ENCODE data around the gene SOX6.

Gene SOX6

GRCh38 chr11:15991215-15991614, 365.1 kb downstream of the SOX6 start:
- no peaks in the 10 kb centered on the region for H3K36me3 ChIP-seq (ENCODE audit: insufficient read depth)
- no peak overlapping the region for H3K4me2 ChIP-seq
- H3K4me1 ChIP-seq (ENCODE audit: low read depth, poor library complexity, severe bottlenecking) = no peaks in the 10 kb centered on the region
- no peaks in the 10 kb centered on the region for H3K79me2 ChIP-seq (ENCODE audit: insufficient read depth, low read depth)
- H3K27me3 ChIP-seq (ENCODE audit: insufficient read depth, low read depth) = no peaks in the 10 kb centered on the region
- no peak overlapping the region for H3K9ac ChIP-seq
- no peak overlapping the region for H2AFZ ChIP-seq (ENCODE audit: low read depth)
- TF ChIP-seq CTCF (conservative IDR thresholded peaks at IDR 0.05; ENCODE audit: low read depth, low read length) = no peak
- no peak overlapping the region for H3K4me3 ChIP-seq (IDR thresholded peaks at IDR 0.05; ENCODE audit: insufficient read depth, low read depth, low read length)
- H3K27ac ChIP-seq = no peak overlapping the region
- H4K20me1 ChIP-seq (ENCODE audit: insufficient read depth) = no peaks in the 10 kb centered on the region

GRCh38 chr11:15989685-15990084, 366.7 kb downstream of the SOX6 start:
- Histone ChIP-seq H3K4me1 (ENCODE audit: low read depth, poor library complexity, severe bottlenecking) (no peaks in the 10 kb centered on the region), H3K4me3 (IDR thresholded peaks at IDR 0.05; ENCODE audit: insufficient read depth, low read depth, low read length) (no peak overlapping the region), H3K79me2 (ENCODE audit: insufficient read depth, low read depth) (no peaks in the 10 kb centered on the region), H3K27me3 (ENCODE audit: insufficient read depth, low read depth) (no peaks in the 10 kb centered on the region), H3K9ac (no peak overlapping the region), H2AFZ (ENCODE audit: low read depth) (no peak overlapping the region), H3K4me2 (no peak overlapping the region), H3K36me3 (ENCODE audit: insufficient read depth) (no peaks in the 10 kb centered on the region), H4K20me1 (ENCODE audit: insufficient read depth) (no peaks in the 10 kb centered on the region), H3K27ac (no peak overlapping the region)
- no peak for TF ChIP-seq CTCF (conservative IDR thresholded peaks at IDR 0.05; ENCODE audit: low read depth, low read length)

GRCh38 chr11:15988693-15989231, 367.6 kb downstream of the SOX6 start:
- H3K79me2 ChIP-seq (ENCODE audit: insufficient read depth, low read depth) = no peaks in the 10 kb centered on the region
- no peaks in the 10 kb centered on the region for H4K20me1 ChIP-seq (ENCODE audit: insufficient read depth)
- H3K27ac ChIP-seq = no peak overlapping the region
- no peak overlapping the region for H3K4me2 ChIP-seq
- H3K4me3 ChIP-seq (IDR thresholded peaks at IDR 0.05; ENCODE audit: insufficient read depth, low read depth, low read length) = no peak overlapping the region
- peak; percentile 34; the same call in 1 of the 2 replicates for TF ChIP-seq CTCF (conservative IDR thresholded peaks at IDR 0.05; ENCODE audit: low read depth, low read length)
- H3K4me1 ChIP-seq (ENCODE audit: low read depth, poor library complexity, severe bottlenecking) = no peaks in the 10 kb centered on the region
- no peaks in the 10 kb centered on the region for H3K36me3 ChIP-seq (ENCODE audit: insufficient read depth)
- no peaks in the 10 kb centered on the region for H3K27me3 ChIP-seq (ENCODE audit: insufficient read depth, low read depth)
- no peak overlapping the region for H3K9ac ChIP-seq
- no peak overlapping the region for H2AFZ ChIP-seq (ENCODE audit: low read depth)

GRCh38 chr11:15988016-15988550, 368.3 kb downstream of the SOX6 start:
- Histone ChIP-seq H3K79me2 (ENCODE audit: insufficient read depth, low read depth) (no peaks in the 10 kb centered on the region), H3K36me3 (ENCODE audit: insufficient read depth) (no peaks in the 10 kb centered on the region), H3K4me1 (ENCODE audit: low read depth, poor library complexity, severe bottlenecking) (no peaks in the 10 kb centered on the region), H3K27me3 (ENCODE audit: insufficient read depth, low read depth) (no peaks in the 10 kb centered on the region), H3K27ac (no peak overlapping the region), H3K4me3 (IDR thresholded peaks at IDR 0.05; ENCODE audit: insufficient read depth, low read depth, low read length) (no peak overlapping the region), H3K9ac (no peak overlapping the region), H2AFZ (ENCODE audit: low read depth) (no peak overlapping the region), H3K4me2 (no peak overlapping the region), H4K20me1 (ENCODE audit: insufficient read depth) (no peaks in the 10 kb centered on the region)
- no peak for TF ChIP-seq CTCF (conservative IDR thresholded peaks at IDR 0.05; ENCODE audit: low read depth, low read length)
